ENCODE data around the gene B4GALT1. TPM values are rescaled to one million over a fixed set of nuclear protein-coding genes. Genes with fewer than 3 reads are reported as not detected.

The B4GALT1 gene
- total and polyA plus RNA-seq, 4 donors = 27.2 to 130 (median 86.2) TPM

DNA sequence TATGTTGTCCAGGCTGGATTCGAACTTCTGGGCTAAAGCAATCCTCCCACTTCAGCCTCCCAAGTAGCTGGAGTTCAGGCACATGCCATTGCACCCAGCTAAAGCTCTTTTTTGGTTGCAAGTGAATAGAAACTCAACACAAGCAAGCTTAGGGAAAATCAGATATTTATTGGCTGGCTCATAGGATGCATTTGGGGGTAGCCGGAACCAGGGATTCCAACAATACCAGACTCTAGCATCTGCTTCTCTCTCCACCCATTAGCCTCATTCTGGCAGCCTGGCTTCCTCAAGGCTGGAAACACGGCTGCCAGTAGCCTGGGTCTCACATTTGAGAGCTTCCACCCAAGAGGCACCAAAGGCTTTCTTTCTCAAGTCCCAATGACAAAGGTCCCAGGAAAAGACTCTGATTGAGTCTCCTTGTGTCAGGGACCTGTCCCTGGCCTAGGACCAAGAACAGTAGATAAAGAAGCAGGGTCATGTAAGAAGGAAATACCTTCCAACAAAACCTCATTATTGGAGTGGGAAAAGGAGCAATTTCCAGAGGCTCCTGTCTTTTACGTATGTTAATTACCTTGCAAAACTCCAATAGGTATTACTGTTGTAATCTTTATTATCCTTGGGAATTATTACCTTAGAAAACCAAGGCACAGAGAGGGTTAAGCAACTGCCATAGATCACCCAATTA lies 23.0 kb upstream of the B4GALT1 start:
- TF ChIP-seq, protein P1, sequence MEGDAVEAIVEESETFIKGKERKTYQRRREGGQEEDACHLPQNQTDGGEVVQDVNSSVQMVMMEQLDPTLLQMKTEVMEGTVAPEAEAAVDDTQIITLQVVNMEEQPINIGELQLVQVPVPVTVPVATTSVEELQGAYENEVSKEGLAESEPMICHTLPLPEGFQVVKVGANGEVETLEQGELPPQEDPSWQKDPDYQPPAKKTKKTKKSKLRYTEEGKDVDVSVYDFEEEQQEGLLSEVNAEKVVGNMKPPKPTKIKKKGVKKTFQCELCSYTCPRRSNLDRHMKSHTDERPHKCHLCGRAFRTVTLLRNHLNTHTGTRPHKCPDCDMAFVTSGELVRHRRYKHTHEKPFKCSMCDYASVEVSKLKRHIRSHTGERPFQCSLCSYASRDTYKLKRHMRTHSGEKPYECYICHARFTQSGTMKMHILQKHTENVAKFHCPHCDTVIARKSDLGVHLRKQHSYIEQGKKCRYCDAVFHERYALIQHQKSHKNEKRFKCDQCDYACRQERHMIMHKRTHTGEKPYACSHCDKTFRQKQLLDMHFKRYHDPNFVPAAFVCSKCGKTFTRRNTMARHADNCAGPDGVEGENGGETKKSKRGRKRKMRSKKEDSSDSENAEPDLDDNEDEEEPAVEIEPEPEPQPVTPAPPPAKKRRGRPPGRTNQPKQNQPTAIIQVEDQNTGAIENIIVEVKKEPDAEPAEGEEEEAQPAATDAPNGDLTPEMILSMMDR (IDR thresholded peaks at IDR 0.05; ENCODE audit: control extremely low read depth, extremely low read depth) = no peak
- Histone ChIP-seq H3K4me1 (ENCODE audit: control insufficient read depth in 5 of 5, insufficient read depth in 5 of 5, low read length in 5 of 5) (peaks cover 0 to 15% (median 10%) of the 10 kb centered on the region in 5 donors), H3K27ac (ENCODE audit: low read depth in 1 of 2, low read length in 1 of 2) (no peak overlapping the region), H3K9ac (ENCODE audit: insufficient read depth in 1 of 2, low read length in 2 of 2) (no peak overlapping the region), H3K27me3 (ENCODE audit: control insufficient read depth in 3 of 3, insufficient read depth in 3 of 3, low read length in 2 of 3) (no peaks in the 10 kb centered on the region), H3K4me3 (no peak overlapping the region), H3K36me3 (ENCODE audit: control insufficient read depth in 4 of 4, insufficient read depth in 4 of 4, low read length in 4 of 4) (no peaks in the 10 kb centered on the region), H3K9me3 (ENCODE audit: control insufficient read depth in 4 of 4, insufficient read depth in 3 of 4, low read length in 3 of 4) (no peaks in the 10 kb centered on the region)
- DNase-seq (no peak), ATAC-seq (ENCODE audit: insufficient read depth, low FRiP score) (no peak)
- 86 to 88% methylated on average over 4 of the region's 4 CpGs for WGBS, 2 donors

DNA sequence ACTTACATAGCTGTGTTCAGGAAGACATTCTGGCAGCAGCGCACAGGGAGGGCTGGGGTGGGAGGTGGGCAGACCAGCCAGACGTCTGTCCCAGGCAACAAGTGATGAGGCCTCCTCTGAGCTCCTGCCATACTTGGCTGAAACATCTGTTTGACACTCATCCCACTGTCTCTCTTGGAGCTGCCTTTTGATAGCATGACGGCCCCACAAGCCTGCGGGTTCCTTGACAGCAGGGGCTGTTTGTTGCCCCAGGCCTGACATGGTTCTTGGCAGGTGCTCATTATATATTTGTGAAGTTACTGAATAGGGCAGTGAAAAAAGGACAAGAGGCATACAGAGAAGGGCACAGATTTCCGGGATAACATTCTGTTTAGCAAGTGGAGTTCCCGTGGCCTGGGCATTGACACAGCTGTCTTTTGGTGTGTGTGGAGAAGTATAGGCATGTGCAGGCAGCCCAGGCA lies 22.2 kb upstream of the B4GALT1 start:
- no peaks in the 10 kb centered on the region for H3K36me3 ChIP-seq (ENCODE audit: control insufficient read depth in 4 of 4, insufficient read depth in 4 of 4, low read length in 4 of 4)
- 76 to 93% methylated on average over 6 of the region's 6 CpGs for WGBS, 2 donors
- DNase-seq (no peak), ATAC-seq (ENCODE audit: insufficient read depth, low FRiP score) (no peak)
- H3K4me1 ChIP-seq (ENCODE audit: control insufficient read depth in 5 of 5, insufficient read depth in 5 of 5, low read length in 5 of 5) = peaks cover 0 to 15% (median 10%) of the 10 kb centered on the region in 5 donors
- no peaks in the 10 kb centered on the region for H3K27me3 ChIP-seq (ENCODE audit: control insufficient read depth in 3 of 3, insufficient read depth in 3 of 3, low read length in 2 of 3)
- no peaks in the 10 kb centered on the region for H3K9me3 ChIP-seq (ENCODE audit: control insufficient read depth in 4 of 4, insufficient read depth in 3 of 4, low read length in 3 of 4)
- TF ChIP-seq, protein P1 (IDR thresholded peaks at IDR 0.05; ENCODE audit: control extremely low read depth, extremely low read depth) = no peak
- H3K4me3 ChIP-seq = no peak overlapping the region
- no peak overlapping the region for H3K9ac ChIP-seq (ENCODE audit: insufficient read depth in 1 of 2, low read length in 2 of 2)
- H3K27ac ChIP-seq (ENCODE audit: low read depth in 1 of 2, low read length in 1 of 2) = no peak overlapping the region

DNA sequence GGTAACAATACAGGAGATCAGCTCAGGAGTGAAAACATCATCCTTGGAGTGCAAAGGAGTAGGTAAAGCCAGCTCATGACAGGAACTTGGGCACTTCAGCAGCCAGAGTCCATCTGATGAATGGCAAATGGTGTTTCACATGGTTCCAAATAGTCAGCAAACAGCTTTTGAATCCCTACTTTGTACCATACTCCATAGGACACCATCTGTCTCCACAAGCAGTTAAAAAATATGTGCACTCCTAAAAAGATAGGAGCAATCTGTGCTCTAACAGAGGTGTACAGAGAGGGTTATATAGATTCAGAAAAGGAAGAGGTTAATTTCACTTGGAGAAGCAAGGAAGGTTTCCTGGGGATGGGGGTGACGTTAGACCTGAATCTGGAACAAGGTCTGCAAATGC lies 21.6 kb upstream of the B4GALT1 start:
- no peak overlapping the region for H3K4me3 ChIP-seq
- no peaks in the 10 kb centered on the region for H3K9me3 ChIP-seq (ENCODE audit: control insufficient read depth in 4 of 4, insufficient read depth in 3 of 4, low read length in 3 of 4)
- H3K4me1 ChIP-seq (ENCODE audit: control insufficient read depth in 5 of 5, insufficient read depth in 5 of 5, low read length in 5 of 5) = peaks cover 0 to 15% (median 10%) of the 10 kb centered on the region in 5 donors
- ATAC-seq (ENCODE audit: insufficient read depth, low FRiP score) (no peak), DNase-seq (no peak)
- TF ChIP-seq, protein P1 (IDR thresholded peaks at IDR 0.05; ENCODE audit: control extremely low read depth, extremely low read depth) = no peak
- H3K27ac ChIP-seq (ENCODE audit: low read depth in 1 of 2, low read length in 1 of 2) = no peak overlapping the region
- no peak overlapping the region for H3K9ac ChIP-seq (ENCODE audit: insufficient read depth in 1 of 2, low read length in 2 of 2)
- H3K27me3 ChIP-seq (ENCODE audit: control insufficient read depth in 3 of 3, insufficient read depth in 3 of 3, low read length in 2 of 3) = no peaks in the 10 kb centered on the region
- 76 to 90% methylated on average over 1 of the region's 1 CpG for WGBS, 2 donors
- H3K36me3 ChIP-seq (ENCODE audit: control insufficient read depth in 4 of 4, insufficient read depth in 4 of 4, low read length in 4 of 4) = no peaks in the 10 kb centered on the region
